Endothelial cell of umbilical vein (primary cell): Measurements from ENCODE around the gene SLC34A1.

Experiments used
- EZH2 ChIP-seq: IDR thresholded peaks from 2 replicates; pipeline ENCODE4 v1.6.1; 2012; ENCODE audit warnings: borderline replicate concordance, low read depth, mild to moderate bottlenecking, moderate library complexity, low read length, inconsistent platforms; ENCODE audit not compliant: severe bottlenecking
- MYC ChIP-seq: IDR thresholded peaks from one replicate; pipeline ENCODE4 v1.6.1; 2011; ENCODE audit warnings: mild to moderate bottlenecking, low read depth, low read length
- POLR2A ChIP-seq: IDR thresholded peaks from 2 replicates; pipeline ENCODE4 v1.6.1; 2012; ENCODE audit warnings: low read depth, mild to moderate bottlenecking, control low read depth, low read length
- TF ChIP-seq, protein P1 (sequence below), 2 donors: IDR thresholded peaks; 1 replicate in 1 of 2; 2 replicates in 1 of 2; pipeline ENCODE4 v1.5.1; 2011; ENCODE audit warnings: low read length in 2 of 2, mild to moderate bottlenecking in 2 of 2, moderate library complexity in 2 of 2, control low read depth in 1 of 2, inconsistent platforms in 1 of 2, low read depth in 1 of 2; ENCODE audit not compliant: insufficient read depth in 1 of 2; ENCODE audit errors: extremely low read depth in 1 of 2

DNA sequence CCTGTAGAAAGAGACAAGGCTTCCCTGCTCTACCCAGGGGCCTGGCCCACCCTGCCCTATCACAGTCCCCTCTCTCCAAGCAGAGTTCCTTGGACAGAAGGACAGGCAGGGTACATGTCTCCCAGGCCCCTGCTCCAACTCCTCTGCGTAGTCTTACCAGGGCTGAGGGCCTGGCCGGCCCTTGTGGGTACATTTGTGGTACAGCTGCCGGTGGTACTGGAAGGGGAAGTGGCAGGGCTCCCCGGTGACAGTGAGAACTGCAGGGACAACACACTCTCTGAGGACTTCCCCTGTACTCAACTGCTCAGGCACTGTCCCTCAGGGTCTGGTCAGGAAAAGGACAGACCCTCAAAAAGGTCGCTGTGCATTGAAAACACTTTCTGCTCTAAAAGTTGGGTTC is 21.6 kb downstream of the SLC34A1 start:
- TF ChIP-seq MYC (no peak), EZH2 (no peak), POLR2A (no peak)
- TF ChIP-seq, protein P1, sequence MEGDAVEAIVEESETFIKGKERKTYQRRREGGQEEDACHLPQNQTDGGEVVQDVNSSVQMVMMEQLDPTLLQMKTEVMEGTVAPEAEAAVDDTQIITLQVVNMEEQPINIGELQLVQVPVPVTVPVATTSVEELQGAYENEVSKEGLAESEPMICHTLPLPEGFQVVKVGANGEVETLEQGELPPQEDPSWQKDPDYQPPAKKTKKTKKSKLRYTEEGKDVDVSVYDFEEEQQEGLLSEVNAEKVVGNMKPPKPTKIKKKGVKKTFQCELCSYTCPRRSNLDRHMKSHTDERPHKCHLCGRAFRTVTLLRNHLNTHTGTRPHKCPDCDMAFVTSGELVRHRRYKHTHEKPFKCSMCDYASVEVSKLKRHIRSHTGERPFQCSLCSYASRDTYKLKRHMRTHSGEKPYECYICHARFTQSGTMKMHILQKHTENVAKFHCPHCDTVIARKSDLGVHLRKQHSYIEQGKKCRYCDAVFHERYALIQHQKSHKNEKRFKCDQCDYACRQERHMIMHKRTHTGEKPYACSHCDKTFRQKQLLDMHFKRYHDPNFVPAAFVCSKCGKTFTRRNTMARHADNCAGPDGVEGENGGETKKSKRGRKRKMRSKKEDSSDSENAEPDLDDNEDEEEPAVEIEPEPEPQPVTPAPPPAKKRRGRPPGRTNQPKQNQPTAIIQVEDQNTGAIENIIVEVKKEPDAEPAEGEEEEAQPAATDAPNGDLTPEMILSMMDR (IDR thresholded peaks at IDR 0.05; ENCODE audit: extremely low read depth in 1 of 2, insufficient read depth in 1 of 2, low read depth in 1 of 2, low read length in 2 of 2), result no peak
